HG03159 (cell line): ENCODE data around the gene IL23R.

ENCODE experiments used
- ATAC-seq: cut with Tn5 transposase; IDR thresholded peaks from one replicate; pipeline ENCODE4 v1.9.1; 2021; ENCODE audit warnings: mild to moderate bottlenecking, moderate library complexity; ENCODE audit not compliant: unreplicated experiment

Gene IL23R

GRCh38 chr1:67294836-67295617 lies 128.8 kb downstream of the IL23R start:
- no peak for ATAC-seq

- no peak for ATAC-seq
These were observed 132.5 kb downstream of the IL23R start for GRCh38 chr1:67298762-67299161.

DNA sequence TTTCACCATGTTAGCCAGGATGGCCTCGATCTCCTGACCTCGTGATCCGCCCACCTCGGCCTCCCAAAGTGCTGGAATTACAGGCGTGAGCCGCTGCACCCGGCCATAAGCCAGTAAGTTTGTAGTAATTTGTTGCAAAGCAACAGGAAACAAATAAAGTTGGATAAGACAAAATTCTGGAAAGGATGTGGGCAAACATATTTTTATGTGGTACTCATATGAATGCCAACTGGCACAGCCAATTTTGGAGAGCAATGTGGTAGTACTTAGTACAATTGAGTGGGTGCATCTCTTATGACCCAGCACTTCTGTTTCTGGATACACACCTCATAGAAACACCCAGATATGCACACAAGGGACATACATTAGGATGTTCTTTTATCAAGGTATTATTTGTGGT lies 133.0 kb downstream of the IL23R start:
- no peak for ATAC-seq

GRCh38 chr1:67300561-67300960 lies 134.3 kb downstream of the IL23R start:
- no peak for ATAC-seq

DNA sequence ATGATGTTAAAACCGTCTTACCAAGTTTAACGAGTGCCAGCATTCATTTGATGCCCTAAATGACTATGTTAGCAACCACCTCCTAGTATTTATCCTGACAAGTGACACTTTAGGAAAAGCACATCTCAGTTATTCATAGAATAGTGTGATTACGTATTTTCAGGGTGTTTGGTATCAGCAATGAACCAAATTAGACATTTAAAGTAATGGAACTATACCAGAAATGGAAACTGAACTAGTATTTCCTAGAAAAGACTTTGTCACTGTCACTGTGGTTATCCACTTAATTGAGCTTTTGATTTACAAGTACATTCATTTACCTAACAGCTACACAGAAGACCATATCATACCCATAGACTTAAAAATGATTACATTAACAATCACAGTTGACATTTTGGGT lies 137.8 kb downstream of the IL23R start:
- no peak for ATAC-seq

- ATAC-seq, result no peak
These were observed 140.3 kb downstream of the IL23R start for GRCh38 chr1:67306547-67306946.

DNA sequence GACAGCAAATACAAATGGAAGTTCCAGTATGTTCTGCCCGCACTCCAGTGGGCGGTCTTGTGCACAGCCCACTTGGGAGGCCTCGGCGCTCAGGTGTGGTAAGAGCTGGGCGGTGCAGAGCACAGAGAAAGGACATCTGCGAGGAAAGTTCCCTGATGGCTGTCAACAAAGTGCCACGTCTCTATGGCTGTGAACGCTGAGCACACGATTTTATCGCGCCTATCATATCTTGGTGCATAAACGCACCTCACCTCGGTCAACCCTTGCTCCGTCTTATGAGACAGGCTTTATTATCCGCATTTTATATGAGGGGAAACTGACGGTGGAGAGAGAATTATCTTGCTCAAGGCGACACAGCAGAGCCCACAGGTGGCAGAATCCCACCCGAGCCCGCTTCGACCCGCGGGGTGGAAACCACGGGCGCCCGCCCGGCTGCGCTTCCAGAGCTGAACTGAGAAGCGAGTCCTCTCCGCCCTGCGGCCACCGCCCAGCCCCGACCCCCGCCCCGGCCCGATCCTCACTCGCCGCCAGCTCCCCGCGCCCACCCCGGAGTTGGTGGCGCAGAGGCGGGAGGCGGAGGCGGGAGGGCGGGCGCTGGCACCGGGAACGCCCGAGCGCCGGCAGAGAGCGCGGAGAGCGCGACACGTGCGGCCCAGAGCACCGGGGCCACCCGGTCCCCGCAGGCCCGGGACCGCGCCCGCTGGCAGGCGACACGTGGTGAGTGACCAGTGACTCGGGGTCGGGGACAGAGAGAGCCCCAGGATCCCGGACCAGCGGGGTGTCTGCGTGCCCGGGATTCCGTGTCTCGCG lies 141.2 kb downstream of the IL23R start, which contains the start of gene IL12RB2:
Gene IL12RB2 (plus strand): TSS at position 623 of the 810 bp plus-strand sequence. CDS start 12,496 bp downstream, outside the sequence.
- no peak for ATAC-seq

GRCh38 chr1:67308136-67308535 lies 141.9 kb downstream of the IL23R start:
- ATAC-seq, result no peak
